Aorta (tissue), 5 donors: Measurements from ENCODE around the gene CILP. TPM values are rescaled to one million over a fixed set of nuclear protein-coding genes. Genes with fewer than 3 reads are reported as not detected.

Source experiments
- ATAC-seq: fragments of 200-7000 bp; cut with Tn5 transposase; one replicate; pipeline ENCODE4 v1.9.1; 2022; ENCODE audit warnings: moderate library complexity; ENCODE audit not compliant: low FRiP score
- DNase-seq, 2 donors: peaks; one replicate each; pipeline ENCODE4 v3.0.0-alpha.2; 2020
- H3K27ac ChIP-seq, 2 donors: one replicate each; pipeline ENCODE4 v1.5.1; 2013; ENCODE audit warnings: low read length in 2 of 2, mild to moderate bottlenecking in 2 of 2, moderate library complexity in 2 of 2, control low read depth in 1 of 2, inconsistent platforms in 1 of 2, low read depth in 1 of 2
- H3K27me3 ChIP-seq, 2 donors: one replicate each; pipeline ENCODE4 v1.6.1; 2013; ENCODE audit warnings: control low read depth in 1 of 2, low read length in 1 of 2, mild to moderate bottlenecking in 1 of 2, moderate library complexity in 1 of 2; ENCODE audit not compliant: insufficient read depth in 2 of 2, control insufficient read depth in 1 of 2
- H3K36me3 ChIP-seq, 2 donors: one replicate each; pipeline ENCODE4 v1.6.1; 2013; ENCODE audit warnings: control low read depth in 1 of 2, low read length in 1 of 2, mild to moderate bottlenecking in 1 of 2; ENCODE audit not compliant: insufficient read depth in 2 of 2, control insufficient read depth in 1 of 2
- H3K4me1 ChIP-seq, 2 donors: one replicate each; pipeline ENCODE4 v1.6.1; 2013; ENCODE audit warnings: low read length in 2 of 2, control low read depth in 1 of 2, mild to moderate bottlenecking in 1 of 2, moderate library complexity in 1 of 2; ENCODE audit not compliant: insufficient read depth in 2 of 2, control insufficient read depth in 1 of 2
- H3K4me3 ChIP-seq, 2 donors: one replicate each; pipeline ENCODE4 v1.5.1; 2013; ENCODE audit warnings: low read length in 2 of 2, control low read depth in 1 of 2, mild to moderate bottlenecking in 1 of 2
- H3K9me3 ChIP-seq: one replicate; pipeline ENCODE4 v1.6.1; 2013; ENCODE audit warnings: mild to moderate bottlenecking, low read length; ENCODE audit not compliant: control insufficient read depth
- WGBS, 2 donors: extraction: QIAGEN DNeasy Blood & Tissue Kit; methylation state at CpG; one replicate each; pipeline ENCODE4 v1.1.7; 2013; 5-methylcytosine and 5-hydroxymethylcytosine counted together
- intact Hi-C, 2 donors: fragments of 100-400 bp; cut with DNase I; formaldehyde crosslinking; loops; one replicate each; pipeline versions ENCODE4 v1.14.2 to v1.15.0; 2022
- polyA plus RNA-seq, 2 donors: library from polyadenylated mRNA; stranded (reverse); fragments of 200-250 nt; gene quantifications; one replicate each; pipeline ENCODE4 v1.2.3, GENCODE V29; 2013
- total RNA-seq, 2 donors: library from RNA; stranded (reverse); fragmentation: NEBNext Ultra II Directional; extraction: Animal tissue kit (Norgen Biotek cat#: 25700); gene quantifications; one replicate each; pipeline ENCODE4 v1.2.1, GENCODE V29; 2021
- donor health status: healthy with polysubstance abuse.
- donor health status: Bipolar disorder and iron deficiency.
- donor health status: DM: no; HTN: no; CAD: no.
- donor health status: DM: no; HTN: no; CAD: no.
- donor health status: DM: yes; HTN: yes; CAD: no.

CILP gene
- total and polyA plus RNA-seq, 4 donors, result 0.28 to 170 (median 1.7) TPM

DNA sequence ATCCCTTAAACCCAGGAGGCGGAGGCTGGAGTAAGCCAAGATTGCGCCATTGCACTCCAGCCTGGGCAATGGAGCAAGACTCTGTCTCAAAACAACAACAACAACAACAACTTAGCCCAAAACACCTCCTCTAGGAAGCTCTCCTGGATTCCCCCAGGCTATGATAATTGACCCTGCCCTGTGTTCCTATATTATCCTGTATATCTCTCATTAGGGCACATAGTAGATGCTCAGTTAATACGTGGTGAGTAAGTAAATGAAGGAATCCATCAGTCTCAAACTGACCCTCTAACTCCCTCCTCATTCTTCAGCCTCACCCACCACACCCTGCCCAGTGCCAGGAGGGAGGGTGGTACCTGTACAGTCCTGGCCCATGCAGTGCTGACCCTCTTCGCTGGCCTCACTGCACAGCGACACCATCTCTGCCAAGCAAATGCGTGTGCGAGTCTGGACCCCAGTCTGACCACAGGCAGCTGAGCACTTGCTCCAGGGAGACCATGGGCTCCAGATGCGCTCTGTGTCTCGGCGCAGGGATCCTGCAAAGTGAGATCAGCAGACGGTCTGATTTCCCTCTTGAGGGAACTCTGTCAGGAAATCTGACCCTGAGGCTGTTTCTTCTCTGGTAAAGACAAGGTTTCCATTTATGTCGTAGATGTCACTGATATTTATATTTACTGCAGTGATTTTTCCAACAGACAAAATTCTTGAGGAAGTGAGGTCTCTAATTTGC lies 6.2 kb downstream of the CILP start:
- no peak for DNase-seq
- intact Hi-C loops, result no loop called here
- Histone ChIP-seq H3K4me3 (no peak overlapping the region), H3K27me3 (no peaks in the 10 kb centered on the region), H3K4me1 (no peaks in the 10 kb centered on the region), H3K36me3 (no peaks in the 10 kb centered on the region), H3K9me3 (no peaks in the 10 kb centered on the region), H3K27ac (no peak overlapping the region)
- no peak for ATAC-seq
- WGBS, 2 donors, result 95 to 96% methylated on average over 12 of the region's 12 CpGs

DNA sequence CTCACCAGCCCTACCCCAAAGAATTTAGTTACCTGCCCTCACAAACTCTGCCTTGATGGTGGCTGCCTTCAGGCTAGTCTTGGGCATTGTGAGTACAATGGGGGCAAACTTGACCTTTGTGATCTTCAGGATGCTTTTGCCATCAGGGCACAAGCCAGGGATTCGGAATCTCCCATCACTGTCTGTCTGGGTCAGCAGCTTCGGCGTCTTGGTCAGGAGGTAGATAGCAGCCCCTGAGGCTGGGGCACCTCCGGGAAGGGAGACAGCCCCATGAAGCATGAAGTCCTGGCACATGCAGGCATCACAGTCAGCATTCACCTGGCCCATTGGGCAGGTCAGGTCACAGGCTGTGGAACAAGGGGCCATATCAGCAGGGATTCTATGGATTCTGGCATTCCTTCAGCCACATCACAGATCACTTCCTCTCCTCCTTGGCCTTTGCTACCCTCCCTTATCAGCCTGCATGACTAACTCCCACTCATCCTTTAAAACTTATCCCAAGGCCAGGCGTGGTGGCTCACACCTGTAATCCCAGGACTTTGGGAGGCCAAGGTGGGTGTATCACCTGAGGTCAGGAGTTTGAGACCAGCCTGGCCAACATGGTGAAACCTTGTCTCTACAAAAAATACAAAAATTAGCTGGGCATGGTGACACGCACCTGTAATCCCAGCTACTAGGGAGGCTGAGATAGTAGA lies 6.9 kb downstream of the CILP start:
- Histone ChIP-seq H3K4me3 (no peak overlapping the region), H3K27ac (no peak overlapping the region), H3K36me3 (no peaks in the 10 kb centered on the region), H3K4me1 (no peaks in the 10 kb centered on the region), H3K27me3 (no peaks in the 10 kb centered on the region), H3K9me3 (no peaks in the 10 kb centered on the region)
- intact Hi-C loops, result no loop called here
- no peak for DNase-seq
- WGBS, 2 donors, result 94 to 96% methylated on average over 6 of the region's 6 CpGs
- no peak for ATAC-seq

- Histone ChIP-seq H3K27me3 (no peaks in the 10 kb centered on the region), H3K4me1 (no peaks in the 10 kb centered on the region), H3K9me3 (no peaks in the 10 kb centered on the region), H3K4me3 (no peak overlapping the region), H3K36me3 (no peaks in the 10 kb centered on the region), H3K27ac (no peak overlapping the region)
- DNase-seq (no peak), ATAC-seq (no peak)
- intact Hi-C loops, result no loop called here
- 85 to 100% methylated on average over 1 of the region's 1 CpG for WGBS, 2 donors
Observed at GRCh38 chr15:65201918-65202317, 9.4 kb downstream of the CILP start.

- H3K36me3 ChIP-seq, result no peaks in the 10 kb centered on the region
- no peak overlapping the region for H3K4me3 ChIP-seq
- intact Hi-C loops, result loop anchor here in 1 of 2 donors (5.0 kb wide), 1 partner anchor 69 kb away; no protein-coding TSS in a partner anchor
- ATAC-seq, result no peak
- no peaks in the 10 kb centered on the region for H3K4me1 ChIP-seq
- DNase-seq, result no peak
- H3K9me3 ChIP-seq, result no peaks in the 10 kb centered on the region
- no peak overlapping the region for H3K27ac ChIP-seq
- WGBS, 2 donors, result 96% methylated on average over 12 of the region's 12 CpGs
- H3K27me3 ChIP-seq, result no peaks in the 10 kb centered on the region
Observed at GRCh38 chr15:65198571-65198970, 12.7 kb downstream of the CILP start.

DNA sequence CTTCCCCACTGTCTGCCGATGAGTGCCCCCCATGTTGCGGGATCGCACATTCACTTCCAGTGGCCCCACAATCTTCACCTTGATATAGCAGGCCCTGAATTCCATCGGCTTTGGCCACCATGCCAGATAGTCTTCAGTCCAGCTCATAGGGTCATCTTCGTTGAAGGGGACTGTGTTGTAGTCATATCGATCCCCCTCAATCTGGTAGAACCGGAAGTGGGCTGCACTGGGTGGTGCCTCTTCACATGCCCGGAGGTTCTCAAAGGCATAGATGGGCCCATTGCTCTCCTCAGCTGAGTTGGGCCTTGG lies 14.0 kb downstream of the CILP start:
- WGBS, 2 donors, result 97% methylated on average over 8 of the region's 8 CpGs
- H3K4me1 ChIP-seq, result no peaks in the 10 kb centered on the region
- no peaks in the 10 kb centered on the region for H3K27me3 ChIP-seq
- ATAC-seq (no peak), DNase-seq (no peak)
- H3K36me3 ChIP-seq, result no peaks in the 10 kb centered on the region
- intact Hi-C loops, result loop anchor here in 1 of 2 donors (5.0 kb wide), 1 partner anchor 70 kb away; no protein-coding TSS in a partner anchor
- H3K4me3 ChIP-seq, result no peak overlapping the region
- H3K9me3 ChIP-seq, result no peaks in the 10 kb centered on the region
- H3K27ac ChIP-seq, result no peak overlapping the region

DNA sequence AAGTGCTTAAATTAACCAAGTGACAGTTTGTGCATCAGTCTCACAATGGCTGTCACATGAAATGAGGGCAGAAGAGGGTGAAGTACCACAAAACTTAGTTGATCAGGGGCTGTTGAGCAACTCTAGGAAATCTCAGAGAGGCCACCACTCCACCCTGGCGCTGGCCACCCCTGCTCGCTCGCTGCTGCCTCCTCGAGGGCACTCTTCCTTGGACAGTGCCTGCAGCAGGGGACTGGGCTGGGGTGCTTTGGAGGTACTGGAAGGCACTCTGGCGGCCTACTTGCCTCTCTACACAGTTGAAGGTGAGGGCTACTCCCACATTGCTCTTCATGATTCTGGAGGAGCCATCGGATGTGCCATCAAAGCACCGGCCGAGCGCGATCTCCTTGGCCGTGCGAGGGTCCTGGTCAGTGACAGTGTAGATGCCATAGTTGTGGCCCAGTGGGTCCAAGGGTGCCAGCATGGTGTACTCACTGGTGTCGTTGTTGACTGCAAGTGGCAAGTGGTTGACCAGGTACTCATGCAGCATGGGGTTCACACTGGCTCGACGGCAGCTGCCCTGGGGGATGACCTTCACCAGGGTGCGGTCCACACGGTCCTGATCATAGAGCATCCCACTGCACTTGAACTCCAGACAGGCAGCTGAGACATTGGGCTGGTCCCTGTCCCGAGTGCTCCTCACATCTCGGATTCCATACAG lies 14.5 kb downstream of the CILP start:
- no peak overlapping the region for H3K4me3 ChIP-seq
- no peak for DNase-seq
- H3K36me3 ChIP-seq, result no peaks in the 10 kb centered on the region
- no peak overlapping the region for H3K27ac ChIP-seq
- ATAC-seq, result peak; percentile 30
- H3K4me1 ChIP-seq, result no peaks in the 10 kb centered on the region
- no peaks in the 10 kb centered on the region for H3K9me3 ChIP-seq
- WGBS, 2 donors, result 97% methylated on average over 19 of the region's 19 CpGs
- intact Hi-C loops, result loop anchor here in 1 of 2 donors (5.0 kb wide), 1 partner anchor 71 kb away; no protein-coding TSS in a partner anchor
- no peaks in the 10 kb centered on the region for H3K27me3 ChIP-seq

GRCh38 chr15:65195548-65195923 lies 15.7 kb downstream of the CILP start:
- intact Hi-C loops, result loop anchor here in 1 of 2 donors (5.0 kb wide), 1 partner anchor 72 kb away; no protein-coding TSS in a partner anchor
- no peaks in the 10 kb centered on the region for H3K36me3 ChIP-seq
- peak; percentile 56 for ATAC-seq
- 7 to 21% methylated on average over 5 of the region's 5 CpGs for WGBS, 2 donors
- DNase-seq, result no peak
- no peaks in the 10 kb centered on the region for H3K4me1 ChIP-seq
- no peak overlapping the region for H3K4me3 ChIP-seq
- H3K27ac ChIP-seq, result no peak overlapping the region
- no peaks in the 10 kb centered on the region for H3K9me3 ChIP-seq
- no peaks in the 10 kb centered on the region for H3K27me3 ChIP-seq

GRCh38 chr15:65194826-65195547 lies 16.3 kb downstream of the CILP start:
- DNase-seq, result no peak
- Histone ChIP-seq H3K27me3 (no peaks in the 10 kb centered on the region), H3K27ac (no peak overlapping the region), H3K4me1 (no peaks in the 10 kb centered on the region), H3K4me3 (no peak overlapping the region), H3K9me3 (no peaks in the 10 kb centered on the region), H3K36me3 (no peaks in the 10 kb centered on the region)
- 54% methylated on average over 7 of the region's 7 CpGs for WGBS, 2 donors
- intact Hi-C loops, result loop anchor here in 1 of 2 donors (5.0 kb wide), 1 partner anchor 72 kb away; no protein-coding TSS in a partner anchor
- ATAC-seq, result peak; percentile 20
